ENCODE data around the gene OPN3.

DNA sequence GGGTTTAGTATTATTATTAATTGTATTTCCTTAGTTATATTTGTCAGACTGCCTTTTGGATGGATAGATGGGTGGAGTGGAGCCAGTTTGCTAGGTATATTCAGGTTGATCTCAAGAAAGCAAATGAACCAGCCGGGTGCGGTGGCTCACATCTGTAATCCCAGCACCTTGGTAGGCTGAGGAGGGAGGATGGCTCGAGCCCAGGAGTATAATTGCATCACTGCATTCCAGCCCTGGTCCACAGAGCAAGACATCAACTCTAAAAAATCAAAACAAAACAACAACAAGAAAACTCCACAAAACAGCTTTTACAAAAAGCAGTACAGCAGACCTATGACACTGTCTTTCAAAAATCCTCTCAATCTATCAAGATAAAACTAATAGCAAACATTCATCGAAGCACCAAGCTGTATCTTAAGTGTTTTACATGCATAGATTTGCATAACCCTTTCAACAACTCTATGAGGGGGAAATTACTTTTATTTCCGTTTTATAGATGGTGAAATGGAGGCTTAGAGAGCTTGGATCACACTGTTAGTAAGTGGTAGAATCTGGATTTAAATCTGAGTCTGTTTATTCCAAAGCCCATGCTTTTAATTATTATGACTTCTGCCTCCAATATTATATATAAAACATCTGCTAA, 82.5 kb downstream of the OPN3 start:
- TF ChIP-seq CTCF (IDR thresholded peaks at IDR 0.05) (no peak), POLR2AphosphoS5 (IDR thresholded peaks at IDR 0.05; ENCODE audit: insufficient read depth in 1 of 2, low read depth in 1 of 2) (no peak)

Data from vagina (tissue), 2 donors.